Suppressor macrophage treated with lipopolysaccharide for 4 hours (primary cell): ENCODE data around the gene ARHGEF7.

ENCODE experiments used
- DNase-seq: peaks from one replicate; pipeline ENCODE4 v3.0.0-alpha.2; 2020

ARHGEF7 gene

GRCh38 chr13:111328574-111329410 lies 213.7 kb downstream of the ARHGEF7 start:
- no peak for DNase-seq

DNA sequence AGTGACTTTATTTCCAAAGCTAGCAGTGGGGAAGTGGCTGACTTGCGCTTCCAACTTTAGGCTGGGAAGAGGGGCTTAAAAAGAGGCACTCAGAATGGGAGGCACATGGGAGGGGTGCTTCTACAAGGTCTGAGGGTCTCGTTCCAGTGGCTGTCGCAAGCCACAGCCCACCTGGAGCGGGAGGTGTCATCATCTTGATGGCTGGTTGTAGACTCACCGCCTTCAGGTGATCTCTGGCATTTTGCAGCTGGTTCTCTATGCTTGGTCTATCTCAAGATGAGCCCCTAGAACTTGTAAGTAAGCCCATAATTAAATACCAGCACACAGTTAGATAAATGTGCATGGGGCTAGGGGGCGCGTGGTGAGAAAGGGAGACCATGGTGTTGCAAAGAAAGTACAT lies 214.5 kb downstream of the ARHGEF7 start:
- DNase-seq: no peak

DNA sequence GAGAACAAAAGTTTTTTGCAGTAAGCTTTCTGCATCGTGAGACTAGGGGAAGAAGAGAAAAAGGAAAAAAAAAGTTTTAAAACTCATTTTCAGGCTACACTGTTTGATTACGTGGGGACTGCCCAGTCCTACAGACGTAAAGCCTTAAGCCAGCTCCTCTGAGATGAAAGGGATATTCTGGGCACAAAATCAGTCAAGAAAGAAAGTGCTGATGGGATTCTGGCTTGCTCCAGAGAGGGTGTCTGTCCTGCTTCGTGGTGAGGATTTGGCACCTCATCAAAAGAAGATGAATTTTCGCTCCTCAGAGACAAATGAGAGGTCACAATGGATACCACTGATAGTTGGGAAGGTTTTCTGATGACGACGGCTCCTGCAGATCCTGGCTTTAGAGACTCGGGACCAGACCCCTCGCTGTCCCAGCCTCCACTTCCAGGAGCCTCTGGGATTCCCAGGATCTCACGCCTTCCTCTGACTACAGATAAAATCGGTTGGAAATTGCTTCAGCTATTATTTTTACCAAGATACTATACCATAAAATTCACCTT lies 215.0 kb downstream of the ARHGEF7 start:
- DNase-seq: no peak

- no peak for DNase-seq
Measured at GRCh38 chr13:111335298-111335697, 220.2 kb downstream of the ARHGEF7 start.

GRCh38 chr13:111336666-111337065 lies 221.6 kb downstream of the ARHGEF7 start:
- DNase-seq: no peak

- no peak for DNase-seq
Measured at GRCh38 chr13:111337206-111337605, 222.1 kb downstream of the ARHGEF7 start.

- DNase-seq: no peak
Measured at GRCh38 chr13:111337741-111338140, 222.6 kb downstream of the ARHGEF7 start.

GRCh38 chr13:111338841-111339240 lies 223.7 kb downstream of the ARHGEF7 start:
- DNase-seq: no peak

DNA sequence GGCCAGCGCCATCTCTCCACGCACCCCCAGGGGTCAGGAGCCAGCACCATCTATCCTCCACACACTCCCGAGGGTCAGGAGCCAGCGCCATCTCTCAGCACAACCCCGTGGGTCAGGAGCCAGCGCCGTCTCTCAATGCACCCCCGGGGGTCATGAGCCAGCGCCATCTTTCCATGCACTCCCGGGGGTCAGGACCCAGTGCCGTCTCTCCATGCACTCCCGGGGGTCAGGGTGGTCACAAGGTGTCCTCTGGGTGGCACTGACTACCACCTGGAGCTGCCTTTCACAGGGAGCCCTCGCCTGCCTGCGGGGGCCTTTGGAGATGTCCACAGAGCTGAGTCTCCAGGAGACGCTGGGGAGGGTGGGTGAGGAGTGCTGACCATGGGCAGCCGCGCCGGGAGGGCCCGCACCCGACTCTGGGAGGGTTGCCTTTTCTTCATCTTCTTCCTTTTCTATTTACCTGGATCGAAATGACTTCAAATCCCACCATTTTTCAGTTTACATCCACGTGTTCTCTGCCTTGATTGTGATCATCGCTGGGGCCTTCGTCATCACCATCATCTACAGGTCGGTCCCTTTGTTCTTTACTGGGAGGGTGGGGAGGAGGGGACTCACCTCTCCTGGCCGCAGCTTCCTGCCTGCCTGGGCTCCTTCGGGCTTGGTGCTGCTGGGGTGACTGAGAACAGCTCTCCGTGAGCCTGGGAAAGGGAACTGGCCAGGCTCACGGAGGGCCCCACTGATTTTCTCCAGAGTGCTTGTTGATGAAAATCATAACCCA lies 224.4 kb downstream of the ARHGEF7 start:
- DNase-seq: no peak

DNA sequence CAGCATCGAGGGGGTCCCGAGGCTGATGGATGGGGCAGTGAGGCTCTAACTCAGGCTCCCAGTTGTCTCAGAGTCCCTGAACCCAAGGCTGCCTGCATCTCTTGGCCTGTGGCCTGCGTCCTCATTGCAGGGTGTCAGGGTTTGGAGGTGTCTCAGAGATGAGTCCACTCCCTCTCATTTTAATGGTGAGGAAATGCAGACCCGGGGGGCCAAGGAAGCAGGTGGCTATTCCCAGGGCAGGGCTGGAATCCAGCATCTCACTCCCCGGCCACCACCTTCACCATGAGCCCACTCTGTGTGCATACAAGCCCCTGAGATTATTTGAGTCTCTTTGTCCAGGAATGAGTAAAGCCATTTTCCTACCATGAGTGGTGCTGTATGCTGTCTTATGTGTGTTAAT lies 226.8 kb downstream of the ARHGEF7 start:
- no peak for DNase-seq

- no peak for DNase-seq
Measured at GRCh38 chr13:111342721-111343120, 227.6 kb downstream of the ARHGEF7 start.

DNA sequence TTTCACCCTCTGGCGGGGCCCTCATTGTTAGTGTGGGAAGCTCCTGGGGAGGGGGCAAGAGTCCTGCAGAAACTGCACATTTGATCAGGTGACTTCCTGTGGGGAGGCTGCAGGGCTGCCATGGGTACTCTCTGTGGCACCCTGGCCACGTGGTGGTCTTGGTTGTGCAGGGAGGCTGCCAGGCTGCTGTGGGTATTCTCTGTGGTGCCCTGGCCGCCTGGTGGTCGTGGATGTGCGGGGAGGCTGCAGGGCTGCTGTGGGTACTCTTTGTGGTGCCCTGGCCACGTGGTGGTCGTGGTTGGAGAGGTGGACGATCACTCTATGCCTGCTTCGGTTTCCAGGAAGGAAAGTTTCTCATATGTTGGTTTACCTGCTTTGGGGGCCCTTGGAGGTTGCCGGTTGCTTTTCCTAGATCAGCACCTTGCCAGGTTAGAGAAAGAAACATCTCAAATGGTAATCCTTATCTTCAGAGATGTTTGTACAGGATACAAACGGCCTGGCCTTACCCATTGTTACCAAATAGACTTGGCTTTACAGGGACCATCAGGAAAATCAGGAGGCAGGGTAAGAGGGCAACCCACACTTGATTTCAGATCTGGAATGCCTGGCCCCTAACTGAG lies 228.2 kb downstream of the ARHGEF7 start:
- DNase-seq: no peak

DNA sequence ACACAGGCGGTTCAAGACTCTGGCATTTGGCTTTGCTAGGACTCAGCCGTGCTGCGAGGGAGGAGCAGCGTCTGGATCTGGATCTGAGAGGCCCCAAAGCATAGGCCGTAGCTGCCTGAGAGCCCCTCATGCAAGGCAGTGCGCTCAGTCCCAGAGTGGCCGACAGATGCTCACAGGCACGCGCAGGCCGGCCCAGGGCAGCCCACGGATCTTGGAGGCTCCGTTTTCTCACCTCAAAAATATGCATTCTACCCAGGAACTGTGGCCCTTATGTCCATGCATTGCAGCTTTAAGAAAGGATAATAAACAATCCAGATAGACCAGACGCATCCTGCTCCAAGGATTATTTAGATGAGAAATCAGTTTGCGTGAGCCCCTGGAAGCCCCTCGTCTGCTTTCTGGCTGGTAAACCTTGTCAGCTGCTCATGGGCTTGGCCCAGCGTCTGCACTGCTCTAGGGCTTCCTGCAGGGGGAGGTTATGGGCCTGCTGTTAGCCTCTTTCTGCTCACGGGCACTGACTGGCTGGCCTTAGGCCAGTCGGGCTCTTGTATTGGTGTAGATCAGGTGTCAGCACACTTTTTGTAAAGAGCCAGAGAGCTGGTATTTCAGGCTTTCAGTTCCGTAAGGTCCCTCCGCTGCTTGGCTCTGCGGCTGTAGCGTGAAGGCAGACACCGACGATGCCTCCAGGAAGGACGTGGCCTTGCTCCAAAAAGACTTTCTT lies 229.5 kb downstream of the ARHGEF7 start:
- DNase-seq: no peak

DNA sequence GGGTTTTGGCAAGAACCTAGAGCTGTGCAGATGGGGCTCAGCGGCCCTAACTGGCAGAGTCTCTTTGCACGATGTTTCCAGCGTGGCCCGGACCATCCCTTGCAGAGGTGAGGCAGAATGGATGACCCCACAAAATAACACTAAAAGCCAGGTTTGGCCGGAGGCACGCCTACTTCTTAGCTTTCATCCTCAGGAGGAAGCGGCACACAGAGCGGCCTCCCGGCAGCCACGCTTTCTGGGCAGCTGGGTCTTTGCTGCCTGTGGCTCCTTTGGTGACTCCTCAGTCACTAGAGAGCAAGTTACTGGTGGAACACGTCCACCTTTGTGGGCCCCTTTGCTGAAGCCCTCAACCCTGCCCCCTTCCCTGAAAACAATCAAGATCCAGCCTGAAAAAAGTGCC lies 230.6 kb downstream of the ARHGEF7 start:
- no peak for DNase-seq

DNA sequence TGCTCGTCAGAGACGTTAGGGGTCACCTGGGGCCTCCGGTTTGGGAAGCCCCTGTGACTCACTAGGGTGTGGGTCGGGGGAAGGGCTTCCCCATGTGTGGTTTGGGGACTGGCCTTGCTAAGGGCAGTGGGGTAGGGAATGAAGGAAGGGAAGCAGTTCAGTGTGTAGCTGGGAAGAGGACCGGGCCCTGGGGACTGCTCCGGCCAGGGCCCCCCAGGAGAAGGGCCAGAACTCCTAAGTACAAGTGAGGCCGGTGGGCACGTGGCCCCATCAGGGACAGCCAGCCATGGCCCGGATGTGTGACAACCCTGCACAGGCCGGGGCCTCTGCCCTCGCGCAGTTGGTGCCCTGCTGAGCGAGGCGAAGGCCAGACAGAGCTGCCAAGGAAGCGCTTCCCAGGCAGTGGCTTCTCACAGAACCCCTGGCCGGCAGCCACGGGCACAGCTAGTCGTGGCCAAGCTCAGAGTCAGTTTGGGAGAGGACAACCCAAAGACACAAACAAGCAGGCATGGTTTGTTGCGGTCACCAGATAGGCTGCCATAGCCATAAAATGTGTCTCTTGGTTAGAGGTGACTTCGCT lies 231.1 kb downstream of the ARHGEF7 start:
- DNase-seq: no peak

DNA sequence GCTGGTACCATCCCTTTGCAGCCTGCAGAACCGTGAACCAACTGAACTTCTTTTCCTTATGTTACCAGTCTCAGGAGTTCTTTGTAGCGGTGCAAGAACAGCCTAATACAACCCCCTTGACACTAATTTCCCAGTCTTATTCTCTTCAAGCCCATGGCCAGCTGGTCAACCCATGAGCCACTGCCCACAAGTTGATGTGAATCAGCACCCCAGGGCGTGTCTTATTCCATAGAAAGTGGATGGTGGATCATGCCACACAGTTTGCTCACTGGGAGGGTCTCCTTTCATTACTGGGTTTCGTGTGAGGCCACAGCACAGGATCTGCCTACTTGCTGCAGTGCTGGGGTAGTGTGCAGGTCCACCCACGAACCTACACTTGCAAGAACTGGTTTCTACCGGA lies 232.3 kb downstream of the ARHGEF7 start:
- no peak for DNase-seq

- DNase-seq: no peak
Measured at GRCh38 chr13:111353508-111353907, 238.4 kb downstream of the ARHGEF7 start.

DNA sequence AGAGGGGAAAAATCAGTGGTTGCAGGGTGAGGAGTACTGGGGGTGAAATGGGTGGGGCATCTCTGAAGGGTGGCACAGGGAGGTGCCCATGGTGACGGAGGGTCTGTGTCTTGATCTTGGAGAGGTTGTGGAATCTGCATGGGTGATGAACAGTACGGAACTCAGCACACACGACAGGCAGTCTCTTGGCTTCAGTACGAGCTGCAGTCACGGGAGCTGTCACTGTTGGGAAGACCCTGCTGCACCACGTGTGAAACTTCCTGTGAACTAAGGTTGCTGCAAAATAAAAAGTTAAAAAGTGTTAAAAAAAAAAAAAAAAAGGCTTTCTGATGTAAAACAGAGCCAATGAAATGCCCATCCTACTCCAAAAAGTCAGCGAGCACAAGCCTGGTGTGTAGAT lies 239.7 kb downstream of the ARHGEF7 start:
- no peak for DNase-seq
